GM15510 (cell line): ENCODE measurements around the gene CACNA1G.

Experiments used
- POLR2A ChIP-seq: IDR thresholded peaks from 3 replicates; pipeline ENCODE4 v1.6.1; 2011; ENCODE audit warnings: borderline replicate concordance; ENCODE audit not compliant: insufficient read length; ENCODE audit errors: extremely low read depth

CACNA1G gene

GRCh38 chr17:50630524-50631194 lies 70.1 kb downstream of the CACNA1G start:
- TF ChIP-seq POLR2A, result no peak

- no peak for TF ChIP-seq POLR2A
Measured at GRCh38 chr17:50631195-50631907, 70.8 kb downstream of the CACNA1G start.

GRCh38 chr17:50631908-50632571 lies 71.5 kb downstream of the CACNA1G start:
- no peak for TF ChIP-seq POLR2A

GRCh38 chr17:50632637-50633036 lies 72.1 kb downstream of the CACNA1G start:
- TF ChIP-seq POLR2A, result no peak

GRCh38 chr17:50633683-50634082 lies 73.2 kb downstream of the CACNA1G start:
- TF ChIP-seq POLR2A, result no peak

- TF ChIP-seq POLR2A, result no peak
Measured at GRCh38 chr17:50634224-50634914, 73.9 kb downstream of the CACNA1G start, which contains the start of gene ABCC3. Gene ABCC3, plus strand, starts transcription at chr17:50634881. Its CDS starts 56 bp downstream, at chr17:50634937.

GRCh38 chr17:50634915-50635731 lies 74.6 kb downstream of the CACNA1G start:
- no peak for TF ChIP-seq POLR2A

- TF ChIP-seq POLR2A, result no peak
Measured at GRCh38 chr17:50635732-50635981, 75.1 kb downstream of the CACNA1G start.

GRCh38 chr17:50635982-50636803 lies 75.7 kb downstream of the CACNA1G start:
- no peak for TF ChIP-seq POLR2A

GRCh38 chr17:50636804-50637195 lies 76.3 kb downstream of the CACNA1G start:
- no peak for TF ChIP-seq POLR2A

- no peak for TF ChIP-seq POLR2A
Measured at GRCh38 chr17:50637829-50638605, 77.5 kb downstream of the CACNA1G start.

- TF ChIP-seq POLR2A, result no peak
Measured at GRCh38 chr17:50638606-50638965, 78.1 kb downstream of the CACNA1G start.

- no peak for TF ChIP-seq POLR2A
Measured at GRCh38 chr17:50638966-50639713, 78.6 kb downstream of the CACNA1G start.
